ENCODE results near the gene AKAP11.
A peak's percentile ranks its signal among the peaks of the same experiment; 100 is the strongest.

AKAP11 gene

DNA sequence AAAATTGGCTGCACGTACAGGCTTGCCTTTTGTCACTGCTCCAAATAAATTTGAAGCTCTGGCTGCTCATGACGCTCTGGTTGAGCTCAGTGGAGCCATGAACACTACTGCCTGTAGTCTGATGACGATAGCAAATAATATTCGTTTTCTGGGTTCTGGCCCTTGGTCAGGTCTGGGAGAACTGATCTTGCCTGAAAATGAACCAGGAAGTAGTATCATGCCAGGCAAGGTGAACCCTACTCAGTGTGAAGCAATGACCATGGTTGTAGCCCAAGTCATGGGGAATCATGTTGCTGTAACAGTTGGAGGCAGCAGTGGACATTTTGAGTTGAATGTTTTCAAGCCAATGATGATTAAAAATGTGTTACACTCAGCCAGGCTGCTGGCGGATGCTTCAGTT is 16.1 kb upstream of the AKAP11 start (continued):
- TF ChIP-seq TOX (CRISPR knock-in tag; IDR thresholded peaks at IDR 0.05; ENCODE audit: borderline replicate concordance): no peak
- TF ChIP-seq ZNF565 (CRISPR knock-in tag; conservative IDR thresholded peaks at IDR 0.05; ENCODE audit: low read depth): no peak
- TF ChIP-seq ZFP30 (CRISPR knock-in tag; IDR thresholded peaks at IDR 0.05): no peak
- TF ChIP-seq, protein P1, sequence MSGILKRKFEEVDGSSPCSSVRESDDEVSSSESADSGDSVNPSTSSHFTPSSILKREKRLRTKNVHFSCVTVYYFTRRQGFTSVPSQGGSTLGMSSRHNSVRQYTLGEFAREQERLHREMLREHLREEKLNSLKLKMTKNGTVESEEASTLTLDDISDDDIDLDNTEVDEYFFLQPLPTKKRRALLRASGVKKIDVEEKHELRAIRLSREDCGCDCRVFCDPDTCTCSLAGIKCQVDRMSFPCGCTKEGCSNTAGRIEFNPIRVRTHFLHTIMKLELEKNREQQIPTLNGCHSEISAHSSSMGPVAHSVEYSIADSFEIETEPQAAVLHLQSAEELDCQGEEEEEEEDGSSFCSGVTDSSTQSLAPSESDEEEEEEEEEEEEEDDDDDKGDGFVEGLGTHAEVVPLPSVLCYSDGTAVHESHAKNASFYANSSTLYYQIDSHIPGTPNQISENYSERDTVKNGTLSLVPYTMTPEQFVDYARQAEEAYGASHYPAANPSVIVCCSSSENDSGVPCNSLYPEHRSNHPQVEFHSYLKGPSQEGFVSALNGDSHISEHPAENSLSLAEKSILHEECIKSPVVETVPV (CRISPR knock-in tag; IDR thresholded peaks at IDR 0.05): no peak

DNA sequence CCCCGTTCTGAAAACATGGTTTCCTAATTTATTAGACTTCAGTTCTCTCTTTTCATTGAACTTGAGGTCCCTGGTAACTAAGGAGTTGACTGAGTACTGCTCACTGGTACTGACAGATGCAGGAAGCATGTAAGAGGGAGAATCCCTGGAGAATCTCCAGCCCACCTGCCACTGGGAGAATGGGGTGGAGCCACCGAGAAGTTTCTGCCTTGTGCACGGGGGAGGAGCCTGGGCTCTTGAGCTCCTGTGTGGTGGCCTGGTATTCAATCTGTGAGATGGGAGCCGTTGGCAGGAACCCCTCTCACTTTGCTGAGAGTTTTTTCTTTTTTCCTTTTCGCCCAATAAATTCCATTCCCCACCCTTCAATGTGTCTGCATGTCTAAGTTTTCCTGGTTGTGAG is 13.2 kb upstream of the AKAP11 start:
- no peak for ATAC-seq
- TF ChIP-seq OSR1 (CRISPR knock-in tag; IDR thresholded peaks at IDR 0.05) (no peak), BACH2 (CRISPR knock-in tag; IDR thresholded peaks at IDR 0.05; ENCODE audit: borderline replicate concordance) (no peak), ZNF70 (CRISPR knock-in tag; IDR thresholded peaks at IDR 0.05) (no peak), ESRRG (CRISPR knock-in tag; IDR thresholded peaks at IDR 0.05) (no peak), ISL1 (CRISPR knock-in tag; IDR thresholded peaks at IDR 0.05) (no peak), PPARA (CRISPR knock-in tag; IDR thresholded peaks at IDR 0.05; ENCODE audit: borderline replicate concordance) (no peak), RARB (CRISPR knock-in tag; IDR thresholded peaks at IDR 0.05) (no peak), ARNTL (CRISPR knock-in tag; IDR thresholded peaks at IDR 0.05; ENCODE audit: borderline replicate concordance, low read depth) (no peak), CSDC2 (CRISPR knock-in tag; IDR thresholded peaks at IDR 0.05) (no peak), ZNF565 (CRISPR knock-in tag; conservative IDR thresholded peaks at IDR 0.05; ENCODE audit: low read depth) (no peak), ZC3H10 (CRISPR knock-in tag; IDR thresholded peaks at IDR 0.05) (no peak), ZFP30 (CRISPR knock-in tag; IDR thresholded peaks at IDR 0.05) (no peak), GLIS3 (CRISPR knock-in tag; IDR thresholded peaks at IDR 0.05) (no peak)
- TF ChIP-seq, protein P2, sequence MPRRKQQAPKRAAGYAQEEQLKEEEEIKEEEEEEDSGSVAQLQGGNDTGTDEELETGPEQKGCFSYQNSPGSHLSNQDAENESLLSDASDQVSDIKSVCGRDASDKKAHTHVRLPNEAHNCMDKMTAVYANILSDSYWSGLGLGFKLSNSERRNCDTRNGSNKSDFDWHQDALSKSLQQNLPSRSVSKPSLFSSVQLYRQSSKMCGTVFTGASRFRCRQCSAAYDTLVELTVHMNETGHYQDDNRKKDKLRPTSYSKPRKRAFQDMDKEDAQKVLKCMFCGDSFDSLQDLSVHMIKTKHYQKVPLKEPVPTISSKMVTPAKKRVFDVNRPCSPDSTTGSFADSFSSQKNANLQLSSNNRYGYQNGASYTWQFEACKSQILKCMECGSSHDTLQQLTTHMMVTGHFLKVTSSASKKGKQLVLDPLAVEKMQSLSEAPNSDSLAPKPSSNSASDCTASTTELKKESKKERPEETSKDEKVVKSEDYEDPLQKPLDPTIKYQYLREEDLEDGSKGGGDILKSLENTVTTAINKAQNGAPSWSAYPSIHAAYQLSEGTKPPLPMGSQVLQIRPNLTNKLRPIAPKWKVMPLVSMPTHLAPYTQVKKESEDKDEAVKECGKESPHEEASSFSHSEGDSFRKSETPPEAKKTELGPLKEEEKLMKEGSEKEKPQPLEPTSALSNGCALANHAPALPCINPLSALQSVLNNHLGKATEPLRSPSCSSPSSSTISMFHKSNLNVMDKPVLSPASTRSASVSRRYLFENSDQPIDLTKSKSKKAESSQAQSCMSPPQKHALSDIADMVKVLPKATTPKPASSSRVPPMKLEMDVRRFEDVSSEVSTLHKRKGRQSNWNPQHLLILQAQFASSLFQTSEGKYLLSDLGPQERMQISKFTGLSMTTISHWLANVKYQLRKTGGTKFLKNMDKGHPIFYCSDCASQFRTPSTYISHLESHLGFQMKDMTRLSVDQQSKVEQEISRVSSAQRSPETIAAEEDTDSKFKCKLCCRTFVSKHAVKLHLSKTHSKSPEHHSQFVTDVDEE (CRISPR knock-in tag; IDR thresholded peaks at IDR 0.05): no peak
- TF ChIP-seq, protein P3, sequence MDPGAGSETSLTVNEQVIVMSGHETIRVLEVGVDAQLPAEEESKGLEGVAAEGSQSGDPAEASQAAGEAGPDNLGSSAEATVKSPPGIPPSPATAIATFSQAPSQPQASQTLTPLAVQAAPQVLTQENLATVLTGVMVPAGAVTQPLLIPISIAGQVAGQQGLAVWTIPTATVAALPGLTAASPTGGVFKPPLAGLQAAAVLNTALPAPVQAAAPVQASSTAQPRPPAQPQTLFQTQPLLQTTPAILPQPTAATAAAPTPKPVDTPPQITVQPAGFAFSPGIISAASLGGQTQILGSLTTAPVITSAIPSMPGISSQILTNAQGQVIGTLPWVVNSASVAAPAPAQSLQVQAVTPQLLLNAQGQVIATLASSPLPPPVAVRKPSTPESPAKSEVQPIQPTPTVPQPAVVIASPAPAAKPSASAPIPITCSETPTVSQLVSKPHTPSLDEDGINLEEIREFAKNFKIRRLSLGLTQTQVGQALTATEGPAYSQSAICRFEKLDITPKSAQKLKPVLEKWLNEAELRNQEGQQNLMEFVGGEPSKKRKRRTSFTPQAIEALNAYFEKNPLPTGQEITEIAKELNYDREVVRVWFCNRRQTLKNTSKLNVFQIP (CRISPR knock-in tag; IDR thresholded peaks at IDR 0.05; ENCODE audit: borderline replicate concordance, low read depth): no peak

DNA sequence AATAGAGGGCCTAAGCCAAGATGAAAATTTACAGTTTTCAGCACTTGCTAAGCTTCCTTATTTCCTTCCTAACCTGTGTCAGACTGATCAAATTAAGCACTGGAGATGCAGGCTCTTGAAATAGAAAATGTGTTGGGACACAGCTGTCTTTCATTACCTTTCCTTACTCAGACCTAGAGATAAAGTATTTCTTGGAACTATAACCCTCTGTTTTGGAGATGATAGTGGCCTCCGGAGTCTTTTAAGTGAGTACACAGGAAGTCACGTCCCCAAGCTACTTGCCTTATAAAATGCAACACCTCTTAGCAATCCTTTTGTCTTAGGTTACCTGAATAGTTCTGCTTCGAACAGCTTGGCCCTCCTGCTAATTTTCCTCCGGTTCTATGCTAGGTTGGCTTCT is 12.4 kb upstream of the AKAP11 start:
- peak; percentile 50 for ATAC-seq
- TF ChIP-seq ZFP30 (CRISPR knock-in tag; IDR thresholded peaks at IDR 0.05): no peak

DNA sequence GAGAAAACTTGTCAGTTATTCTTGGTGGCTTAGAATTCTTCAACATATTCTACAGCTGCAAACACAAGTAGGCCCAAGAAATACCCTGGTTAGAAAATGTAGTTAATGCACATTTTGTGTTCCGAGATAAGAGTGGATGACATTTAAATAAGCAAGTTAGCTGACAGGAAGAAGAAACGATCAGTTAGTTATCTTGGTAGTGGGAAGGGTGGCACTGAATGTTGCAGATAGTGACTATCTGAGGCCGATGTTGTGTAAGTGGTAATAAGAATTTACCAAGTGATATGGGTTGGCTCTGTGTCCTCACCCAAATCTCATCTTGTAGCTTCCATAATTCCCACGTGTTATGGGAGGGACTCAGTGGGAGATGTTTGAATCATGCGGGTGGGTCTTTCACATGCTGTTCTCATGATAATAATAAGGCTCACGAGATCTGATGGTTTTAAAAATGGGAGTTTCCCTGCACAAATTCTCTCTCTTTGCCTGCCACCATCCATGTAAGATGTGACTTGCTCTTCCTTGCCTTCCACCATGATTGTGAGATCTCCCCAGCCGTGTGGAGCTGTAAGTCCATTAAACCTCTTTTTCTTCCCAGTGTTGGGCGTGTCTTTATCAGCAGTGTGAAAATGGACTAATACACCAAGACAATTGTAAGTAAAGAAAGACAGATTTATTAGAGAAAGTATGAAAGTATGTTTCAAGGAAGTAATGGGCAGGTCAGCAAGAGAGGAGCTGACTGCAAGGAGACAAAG is 10.9 kb upstream of the AKAP11 start:
- TF ChIP-seq PPARA (CRISPR knock-in tag; IDR thresholded peaks at IDR 0.05; ENCODE audit: borderline replicate concordance) (no peak), CSDC2 (CRISPR knock-in tag; IDR thresholded peaks at IDR 0.05) (no peak), ISL1 (CRISPR knock-in tag; IDR thresholded peaks at IDR 0.05) (no peak), RARB (CRISPR knock-in tag; IDR thresholded peaks at IDR 0.05) (no peak), ZNF565 (CRISPR knock-in tag; conservative IDR thresholded peaks at IDR 0.05; ENCODE audit: low read depth) (no peak)
- no peak for ATAC-seq

DNA sequence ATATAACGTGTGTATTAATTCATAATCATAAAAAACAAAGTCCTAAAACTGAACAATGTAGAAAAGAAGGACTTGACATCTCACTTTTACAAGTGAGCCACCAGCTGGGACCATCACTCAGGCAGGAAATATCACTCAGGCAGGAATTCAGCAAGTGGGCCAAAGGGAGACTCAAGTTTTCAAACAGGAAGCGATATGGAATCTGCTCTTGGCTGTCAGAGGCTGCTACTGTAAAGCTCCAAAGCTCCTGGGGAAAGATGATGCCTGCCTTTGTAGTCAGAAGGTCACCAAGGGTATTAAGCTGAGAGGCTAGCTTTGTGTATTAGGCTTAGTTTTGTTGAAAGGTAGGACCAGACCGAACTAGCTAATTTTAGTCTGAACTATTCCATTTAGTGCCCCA is 5.5 kb upstream of the AKAP11 start:
- ATAC-seq: peak; percentile 51
- TF ChIP-seq ZC3H10 (CRISPR knock-in tag; IDR thresholded peaks at IDR 0.05): no peak
- TF ChIP-seq ZFP30 (CRISPR knock-in tag; IDR thresholded peaks at IDR 0.05): no peak

DNA sequence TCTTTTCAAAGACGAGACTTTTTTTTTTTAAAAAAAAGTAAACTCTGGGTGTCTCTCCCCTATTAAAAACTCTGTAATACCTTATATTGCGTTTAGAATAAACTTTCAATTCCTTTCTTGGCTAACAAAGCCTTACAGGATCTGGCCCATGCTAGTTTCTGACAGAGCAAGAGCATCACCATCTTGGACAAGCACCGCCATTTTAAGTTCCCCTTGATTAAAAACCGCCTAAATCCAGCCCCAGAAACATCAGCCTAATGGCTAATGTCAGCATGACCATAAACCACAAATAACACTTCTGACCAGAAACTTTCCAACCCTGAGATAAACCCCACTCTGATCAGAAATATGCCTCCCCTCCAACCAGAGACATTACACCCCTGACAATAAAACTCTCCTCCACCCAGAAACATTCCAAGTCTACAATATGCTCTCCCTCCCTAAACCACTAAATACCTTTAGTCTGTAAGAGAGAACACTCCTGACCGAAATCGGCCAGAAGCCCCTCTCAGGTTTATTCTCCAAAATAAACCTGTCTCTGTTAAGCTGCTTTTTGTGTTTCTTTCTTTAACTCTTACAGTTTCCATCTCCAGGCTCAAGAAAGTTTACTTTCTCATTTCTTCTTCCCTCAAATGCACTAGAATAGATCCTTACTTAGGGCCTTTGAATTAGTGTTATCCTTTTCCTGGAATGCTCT is 1.6 kb upstream of the AKAP11 start:
- ATAC-seq: no peak
- TF ChIP-seq, protein P1 (CRISPR knock-in tag; IDR thresholded peaks at IDR 0.05): no peak
- TF ChIP-seq SNAI2 (CRISPR knock-in tag; IDR thresholded peaks at IDR 0.05) (no peak), TCF4 (CRISPR knock-in tag; IDR thresholded peaks at IDR 0.05; ENCODE audit: borderline replicate concordance) (no peak), RARB (CRISPR knock-in tag; IDR thresholded peaks at IDR 0.05) (no peak), ISL1 (CRISPR knock-in tag; IDR thresholded peaks at IDR 0.05) (no peak), ZNF8 (CRISPR knock-in tag; IDR thresholded peaks at IDR 0.05) (no peak), ZC3H10 (CRISPR knock-in tag; IDR thresholded peaks at IDR 0.05) (no peak), PPARA (CRISPR knock-in tag; IDR thresholded peaks at IDR 0.05; ENCODE audit: borderline replicate concordance) (no peak), ZNF565 (CRISPR knock-in tag; conservative IDR thresholded peaks at IDR 0.05; ENCODE audit: low read depth) (no peak), ZFP3 (CRISPR knock-in tag; IDR thresholded peaks at IDR 0.05) (no peak)
